Caco-2 (cell line): ENCODE results near the gene DEFB119. TPM values are rescaled to one million over a fixed set of nuclear protein-coding genes. Genes with fewer than 3 reads are reported as not detected.
"Not testable (repeated sequence)": the region's sequence is repeated elsewhere in the genome, so short reads cannot be mapped to it uniquely, and the experiment has no call there.

ENCODE experiments used
- Bru-seq: library from RNA; stranded (reverse); fragments of 400-500 nt; gene quantifications from one replicate; lab custom pipeline; 2021; lab: Mats Ljungman, UMichigan
- BruChase-seq, 2 experiments: library from RNA; stranded (reverse); fragments of 400-500 nt; gene quantifications; one replicate each; lab custom pipeline; 2021; lab: Mats Ljungman, UMichigan
- BruUV-seq: library from RNA; stranded (reverse); fragments of 400-500 nt; replicated peaks from 2 replicates; lab custom pipeline; 2021; lab: Mats Ljungman, UMichigan
- CTCF ChIA-PET: fragments of 300-600 bp; sonication (Branson Sonifier 250); formaldehyde crosslinking; loops from one replicate; lab custom pipeline; 2022; ENCODE audit warnings: antibody characterized with exemption; lab: Charles Lee
- POLR2A ChIA-PET: fragments of 300-600 bp; sonication (Branson Sonifier 250); formaldehyde crosslinking; loops from one replicate; lab custom pipeline; 2022; ENCODE audit warnings: antibody characterized with exemption; lab: Charles Lee
- DNase-seq, 2 experiments: peaks; one replicate each; pipeline versions ENCODE4 v3.0.0 to v3.0.0-alpha.2; 2020 to 2022
- H3K27me3 ChIP-seq: replicated peaks from 2 replicates; pipeline ENCODE4 v1.6.0; 2011; ENCODE audit warnings: low read length; ENCODE audit not compliant: control insufficient read depth, insufficient read depth
- H3K36me3 ChIP-seq: 2 replicates; pipeline ENCODE4 v1.5.1; 2011; ENCODE audit warnings: low read length; ENCODE audit not compliant: control insufficient read depth, insufficient read depth
- H3K4me1 ChIP-seq: fragments of 250-450 bp; sonication (Bioruptor Pico); 2 replicates; pipeline ENCODE4 v1.5.1; 2020; ENCODE audit warnings: mild to moderate bottlenecking
- H3K4me3 ChIP-seq: 2 replicates; pipeline ENCODE4 v1.5.1; 2011; ENCODE audit warnings: low read depth, mild to moderate bottlenecking, control low read depth, low read length
- H3K9me3 ChIP-seq: fragments of 250-450 bp; sonication (Bioruptor Pico); 2 replicates; pipeline ENCODE4 v1.5.1; 2020; ENCODE audit warnings: mild to moderate bottlenecking, moderate library complexity
- H3K27ac Mint-ChIP-seq: one replicate; pipeline ENCODE4 v1.8.0; 2022; ENCODE audit warnings: mixed read lengths; ENCODE audit not compliant: unreplicated experiment
- H3K27me3 Mint-ChIP-seq: one replicate; pipeline ENCODE4 v1.8.0; 2022; ENCODE audit warnings: mixed read lengths; ENCODE audit not compliant: insufficient read depth, unreplicated experiment
- H3K36me3 Mint-ChIP-seq: one replicate; pipeline ENCODE4 v1.8.0; 2022; ENCODE audit warnings: mild to moderate bottlenecking, mixed read lengths; ENCODE audit not compliant: insufficient read depth, unreplicated experiment
- H3K4me1 Mint-ChIP-seq: one replicate; pipeline ENCODE4 v1.8.0; 2022; ENCODE audit warnings: low read depth, mixed read lengths; ENCODE audit not compliant: unreplicated experiment
- H3K4me3 Mint-ChIP-seq: one replicate; pipeline ENCODE4 v1.8.0; 2022; ENCODE audit warnings: mild to moderate bottlenecking, moderate library complexity, mixed read lengths; ENCODE audit not compliant: unreplicated experiment
- H3K9me3 Mint-ChIP-seq: one replicate; pipeline ENCODE4 v1.8.0; 2022; ENCODE audit warnings: mixed read lengths; ENCODE audit not compliant: unreplicated experiment
- CTCF ChIP-seq, 2 experiments: fragments of 200-600 bp in 1 of 2; IDR thresholded peaks; 1 replicate in 1 of 2; 2 replicates in 1 of 2; pipeline versions ENCODE4 v1.5.1 to v1.8.0; 2011 to 2022; ENCODE audit warnings: antibody characterized with exemption in 1 of 2, control low read depth in 1 of 2, inconsistent platforms in 1 of 2, low read depth in 1 of 2, low read length in 1 of 2, mild to moderate bottlenecking in 1 of 2, moderate library complexity in 1 of 2; ENCODE audit not compliant: insufficient read depth in 1 of 2, severe bottlenecking in 1 of 2, unreplicated experiment in 1 of 2
- intact Hi-C: fragments of 100-400 bp; cut with micrococcal nuclease; formaldehyde crosslinking; loops from one replicate; pipeline ENCODE4 v1.10.0; 2022; ENCODE audit not compliant: unreplicated experiment
- long read RNA-seq: library from polyadenylated mRNA; stranded (forward); transcript quantifications from one replicate; pipeline ENCODE4 v2.0.0, GENCODE V29; 2022
- total RNA-seq: library from RNA; stranded (reverse); gene quantifications from 2 replicates; pipeline ENCODE4 v1.2.3, GENCODE V29; 2022

The DEFB119 gene
- total RNA-seq (not detected in 2 replicates), Bru-seq, nascent RNA (not detected), BruChase-seq, experiment 1, labeled RNA remaining after a 2-hour chase (not detected), BruChase-seq, experiment 2, labeled RNA remaining after a 6-hour chase (not detected)
- long read RNA-seq: 0 reads

GRCh38 chr20:31390490-31390889 is at the start of gene DEFB119:
Gene DEFB119, minus strand, starts transcription at chr20:31390590. Its CDS starts 107 bp downstream, at chr20:31390483.
- Histone ChIP-seq H3K9me3 (no peaks in the 10 kb centered on the region), H3K36me3 (no peaks in the 10 kb centered on the region), H3K27me3 (no peaks in the 10 kb centered on the region), H3K4me1 (no peaks in the 10 kb centered on the region), H3K4me3 (no peak within 1 kb of the TSS)
- TF ChIP-seq CTCF (IDR thresholded peaks at IDR 0.05; ENCODE audit: insufficient read depth in 1 of 2, low read depth in 1 of 2, low read length in 1 of 2, severe bottlenecking in 1 of 2, unreplicated experiment in 1 of 2): no peak
- no TSS peak for BruUV-seq
- Mint-ChIP-seq H3K27me3 (peaks cover 24% of the 10 kb centered on the region), H3K9me3 (no peaks in the 10 kb centered on the region), H3K4me1 (no peaks in the 10 kb centered on the region), H3K36me3 (no peaks in the 10 kb centered on the region), H3K4me3 (no peak within 1 kb of the TSS), H3K27ac (no peak within 1 kb of the TSS)
- intact Hi-C loops: no loop called here
- CTCF ChIA-PET: no interaction called here
- POLR2A ChIA-PET: no interaction called here
- DNase-seq: no peak

DNA sequence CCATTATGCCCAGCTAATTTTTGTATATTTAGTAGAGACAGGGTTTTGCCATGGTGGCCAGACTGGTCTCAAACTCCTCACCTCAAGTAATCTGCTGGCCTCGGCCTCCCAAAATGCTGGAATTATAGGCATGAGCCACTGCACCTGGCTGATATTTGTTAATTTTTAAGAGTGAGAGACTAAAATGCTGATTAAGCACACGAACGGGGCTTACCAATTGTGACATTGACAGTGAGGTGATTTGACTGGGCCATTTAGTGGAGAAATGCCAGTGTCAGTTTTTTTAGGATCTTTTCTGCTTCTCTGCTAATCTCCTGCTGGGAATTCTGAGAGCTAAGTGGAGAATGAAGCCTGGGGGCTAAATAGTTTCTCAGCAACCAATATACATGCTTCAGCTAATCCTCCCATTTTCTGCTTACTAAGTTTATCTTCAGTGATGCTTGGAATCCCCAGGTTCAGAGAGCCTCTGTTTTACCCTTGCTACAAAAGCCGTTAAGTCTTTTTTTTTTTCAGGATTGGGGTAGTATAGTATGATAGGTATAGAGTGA is 40.3 kb upstream of the DEFB119 start:
- Mint-ChIP-seq H3K36me3 (no peaks in the 10 kb centered on the region), H3K4me3 (no peak overlapping the region), H3K27me3 (peaks cover 15% of the 10 kb centered on the region), H3K9me3 (no peaks in the 10 kb centered on the region), H3K4me1 (no peaks in the 10 kb centered on the region), H3K27ac (no peak overlapping the region)
- no peak for DNase-seq
- ChIA-PET CTCF (interaction anchor here (0.6 to 0.9 kb wide), 2 partner anchors 73 to 84 kb away, joined by 4 to 5 read pairs; partner anchors contain the start of gene HM13), POLR2A (no interaction called here)
- intact Hi-C loops: no loop called here
- BruUV-seq: no TSS peak
- H3K36me3 ChIP-seq: no peaks in the 10 kb centered on the region
- H3K4me1 ChIP-seq: no peaks in the 10 kb centered on the region
- H3K27me3 ChIP-seq: no peaks in the 10 kb centered on the region
- no peaks in the 10 kb centered on the region for H3K9me3 ChIP-seq
- H3K4me3 ChIP-seq: no peak overlapping the region
- TF ChIP-seq CTCF (IDR thresholded peaks at IDR 0.05; ENCODE audit: insufficient read depth in 1 of 2, low read depth in 1 of 2, low read length in 1 of 2, severe bottlenecking in 1 of 2, unreplicated experiment in 1 of 2): no peak

GRCh38 chr20:31427576-31427975 is 37.2 kb upstream of the DEFB119 start:
- intact Hi-C loops, DNase-seq, CTCF ChIA-PET, H3K4me1 ChIP-seq, H3K4me1 Mint-ChIP-seq, H3K27me3 ChIP-seq, H3K36me3 Mint-ChIP-seq, H3K4me3 ChIP-seq, H3K36me3 ChIP-seq, H3K4me3 Mint-ChIP-seq, H3K9me3 ChIP-seq, H3K27ac Mint-ChIP-seq, POLR2A ChIA-PET, BruUV-seq, H3K9me3 Mint-ChIP-seq: not testable (repeated sequence)
- peaks cover 19% of the 10 kb centered on the region for H3K27me3 Mint-ChIP-seq

- POLR2A ChIA-PET, CTCF ChIA-PET, intact Hi-C loops, DNase-seq, H3K27ac Mint-ChIP-seq, H3K9me3 ChIP-seq, BruUV-seq, H3K4me1 Mint-ChIP-seq, H3K36me3 ChIP-seq, H3K9me3 Mint-ChIP-seq, H3K27me3 ChIP-seq, H3K4me1 ChIP-seq, H3K4me3 Mint-ChIP-seq, H3K4me3 ChIP-seq, H3K36me3 Mint-ChIP-seq: not testable (repeated sequence)
- peaks cover 19% of the 10 kb centered on the region for H3K27me3 Mint-ChIP-seq
Measured at GRCh38 chr20:31426891-31427551, 36.6 kb upstream of the DEFB119 start.
